GM21619 (cell line): ENCODE results near the gene KCNK7.
"Not testable (repeated sequence)": the region's sequence is repeated elsewhere in the genome, so short reads cannot be mapped to it uniquely, and the experiment has no call there.

Source experiments
- ATAC-seq: cut with Tn5 transposase; IDR thresholded peaks from one replicate; pipeline ENCODE4 v1.9.1; 2021; ENCODE audit not compliant: unreplicated experiment

The KCNK7 gene

GRCh38 chr11:65595543-65596281 is at the start of gene KCNK7:
Gene KCNK7, minus strand, starts transcription at chr11:65595800. Its CDS starts 28 bp downstream, at chr11:65595772.
- no peak for ATAC-seq

- no peak for ATAC-seq
Measured at GRCh38 chr11:65644837-65645236, 49.2 kb upstream of the KCNK7 start.

DNA sequence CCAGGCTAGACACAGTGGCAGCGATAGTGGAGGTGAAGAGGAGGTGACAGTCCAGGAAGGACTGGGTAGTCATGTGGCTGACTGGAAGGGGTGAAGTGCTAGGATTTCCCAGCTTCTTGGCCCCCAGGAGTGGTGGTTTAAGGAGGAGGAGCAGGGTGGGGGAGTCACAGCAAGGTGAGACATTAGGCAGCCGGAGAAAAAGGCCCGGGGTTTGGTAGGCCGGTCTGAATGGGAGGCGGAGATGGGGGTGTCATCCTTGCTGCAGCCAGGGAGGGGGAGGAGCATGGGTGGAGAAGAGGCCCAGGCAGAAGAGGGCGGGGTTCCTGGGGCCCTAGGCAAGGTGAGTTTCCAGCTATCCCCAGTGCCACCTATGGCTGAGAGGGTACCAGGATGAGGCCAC is 48.4 kb upstream of the KCNK7 start:
- ATAC-seq = no peak

DNA sequence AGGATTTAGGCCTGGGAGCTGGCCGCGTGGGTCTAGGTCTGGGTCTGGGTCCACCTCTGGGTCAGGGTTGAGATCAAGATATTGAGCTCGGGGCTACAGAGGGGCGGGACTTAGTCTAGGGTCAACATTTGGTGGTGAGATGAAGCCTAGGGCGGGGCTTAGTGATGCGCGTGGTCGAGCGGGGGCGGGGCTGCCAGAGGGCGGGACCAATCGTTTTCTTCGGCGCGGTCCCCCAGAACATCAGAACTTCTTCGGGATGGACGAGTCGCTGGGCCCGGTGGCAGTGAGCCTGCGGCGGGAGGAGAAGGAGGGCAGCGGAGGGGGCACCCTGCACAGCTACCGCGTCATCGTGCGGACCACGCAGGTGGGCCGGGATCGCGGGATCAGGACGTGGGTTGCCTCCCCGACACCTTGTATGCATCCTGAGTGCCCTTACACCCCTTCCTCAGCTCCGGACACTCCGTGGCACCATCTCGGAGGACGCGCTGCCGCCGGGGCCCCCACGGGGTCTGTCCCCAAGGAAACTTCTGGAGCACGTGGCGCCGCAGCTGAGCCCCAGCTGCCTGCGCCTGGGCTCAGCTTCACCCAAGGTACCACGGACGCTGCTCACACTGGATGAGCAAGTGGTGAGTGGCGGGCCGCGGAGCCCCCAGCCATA is 46.5 kb upstream of the KCNK7 start:
- no peak for ATAC-seq

DNA sequence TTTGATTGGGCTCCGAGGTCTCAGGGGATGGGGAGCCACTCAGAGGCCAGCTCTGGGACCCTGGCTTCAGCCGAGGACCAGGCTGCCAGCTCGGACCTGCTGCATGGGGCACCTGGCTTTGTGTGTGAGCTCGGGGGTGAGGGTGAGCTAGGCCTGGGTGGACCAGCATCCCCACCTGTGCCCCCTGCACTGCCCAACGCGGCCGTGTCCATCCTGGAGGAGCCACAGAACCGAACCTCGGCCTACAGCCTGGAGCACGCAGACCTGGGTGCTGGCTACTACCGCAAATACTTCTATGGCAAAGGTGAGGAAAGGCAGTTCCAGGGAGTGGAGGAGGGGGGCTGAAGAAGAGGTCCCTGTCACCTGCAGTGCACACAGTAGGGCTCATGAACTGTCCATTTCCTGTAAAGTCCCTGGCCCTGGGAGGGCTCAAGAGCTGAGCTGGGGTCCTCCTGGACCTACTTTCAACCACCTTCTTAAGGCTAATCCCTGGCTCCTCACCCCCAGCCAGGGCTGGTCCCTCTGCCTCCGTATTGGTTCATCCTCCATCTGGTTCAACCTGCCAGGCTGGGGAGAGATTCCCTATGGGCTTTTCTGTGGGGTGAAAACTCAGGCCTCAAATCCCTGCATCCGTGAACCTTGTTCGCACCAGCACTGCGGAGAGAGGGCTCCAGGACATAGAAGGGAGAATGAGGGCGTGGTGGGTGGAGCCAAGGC is 45.9 kb upstream of the KCNK7 start:
- no peak for ATAC-seq

GRCh38 chr11:65640483-65641296 is 45.1 kb upstream of the KCNK7 start:
- ATAC-seq = no peak

- ATAC-seq = peak; percentile 38
Measured at GRCh38 chr11:65639623-65640482, 44.3 kb upstream of the KCNK7 start.

- ATAC-seq = not testable (repeated sequence)
Measured at GRCh38 chr11:65639228-65639597, 43.6 kb upstream of the KCNK7 start.

DNA sequence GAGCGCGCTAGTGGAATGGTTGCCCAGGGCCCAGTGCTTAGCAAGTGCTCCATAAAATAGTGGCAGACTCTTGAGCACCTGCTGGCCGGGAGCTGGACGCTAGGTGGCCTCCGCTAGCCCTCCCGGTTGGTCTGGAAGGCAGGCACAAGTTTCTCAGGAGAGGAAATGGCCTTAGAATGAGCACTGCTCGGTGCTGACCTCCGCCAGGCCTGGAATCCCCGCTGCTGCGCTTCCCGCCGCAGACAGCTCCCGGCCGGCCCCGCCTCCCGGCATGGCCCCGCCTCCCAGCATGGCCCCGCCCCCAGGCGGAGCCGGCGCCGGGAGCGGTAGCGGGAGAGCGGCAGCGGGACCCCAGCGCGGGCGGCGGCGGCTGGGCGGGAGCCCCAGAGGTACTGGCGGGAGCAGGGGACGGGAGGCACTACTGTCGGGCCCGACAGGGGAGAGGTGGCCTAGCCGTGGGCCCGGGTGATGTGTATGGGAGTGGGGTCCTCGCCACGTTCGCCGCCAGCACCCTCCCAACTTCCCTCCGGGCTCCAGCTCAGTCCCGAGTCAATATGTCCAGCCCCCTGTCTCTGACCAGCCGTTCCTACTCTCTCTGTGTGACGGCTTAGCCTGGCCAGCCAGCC is 42.3 kb upstream of the KCNK7 start, which contains the start of gene SIPA1:
SIPA1 (plus strand) TSS at position 308 of the 626 bp plus-strand sequence. CDS start 2,821 bp downstream, outside the sequence.
- peak; percentile 26 for ATAC-seq

GRCh38 chr11:65637032-65637557 is 41.5 kb upstream of the KCNK7 start:
- ATAC-seq = no peak

DNA sequence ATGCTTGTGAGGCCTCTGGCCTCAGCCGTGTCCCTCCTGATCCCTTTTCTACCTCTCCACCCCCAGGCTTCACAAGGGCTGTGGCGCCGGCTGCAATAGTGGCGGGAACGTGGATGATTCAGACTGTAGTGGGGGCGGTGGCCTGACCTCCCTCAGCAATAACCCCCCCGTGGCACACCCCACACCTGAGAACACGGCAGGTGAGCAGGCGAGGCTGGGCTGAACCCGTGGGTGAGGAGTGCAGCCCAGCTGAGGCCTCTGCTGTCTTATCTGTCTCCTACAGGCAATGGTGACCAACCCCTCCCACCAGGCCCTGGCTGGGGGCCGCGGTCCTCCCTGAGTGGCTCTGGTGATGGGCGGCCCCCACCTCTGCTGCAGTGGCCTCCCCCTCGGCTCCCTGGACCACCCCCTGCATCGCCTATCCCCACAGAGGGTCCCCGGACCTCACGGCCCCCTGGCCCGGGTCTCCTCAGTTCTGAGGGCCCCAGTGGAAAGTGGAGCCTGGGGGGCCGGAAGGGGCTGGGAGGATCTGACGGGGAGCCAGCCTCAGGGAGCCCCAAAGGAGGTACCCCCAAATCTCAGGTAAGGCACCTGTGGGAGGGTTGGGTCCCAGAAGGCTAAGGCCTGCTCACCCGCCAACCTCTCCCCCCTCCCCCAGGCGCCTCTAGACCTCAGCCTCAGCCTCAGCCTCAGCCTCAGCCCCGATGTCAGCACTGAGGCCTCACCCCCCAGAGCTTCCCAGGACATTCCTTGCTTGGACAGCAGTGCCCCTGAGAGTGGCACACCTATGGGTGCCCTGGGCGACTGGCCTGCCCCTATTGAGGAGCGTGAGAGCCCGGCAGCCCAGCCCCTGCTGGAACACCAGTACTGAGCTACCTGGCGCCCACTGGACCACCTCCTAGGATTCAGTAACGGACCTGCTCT is 40.8 kb upstream of the KCNK7 start:
- ATAC-seq = no peak

- ATAC-seq = no peak
Measured at GRCh38 chr11:65634905-65635731, 39.5 kb upstream of the KCNK7 start.

GRCh38 chr11:65634440-65634839 is 38.8 kb upstream of the KCNK7 start:
- ATAC-seq = no peak

GRCh38 chr11:65634109-65634436 is 38.5 kb upstream of the KCNK7 start:
- ATAC-seq = no peak

GRCh38 chr11:65633390-65634108 is 37.9 kb upstream of the KCNK7 start:
- no peak for ATAC-seq

GRCh38 chr11:65630215-65630614 is 34.6 kb upstream of the KCNK7 start:
- no peak for ATAC-seq

GRCh38 chr11:65629579-65629978 is 34.0 kb upstream of the KCNK7 start:
- no peak for ATAC-seq
